ENCODE results near the gene ATP6V1F.

Gene ATP6V1F

DNA sequence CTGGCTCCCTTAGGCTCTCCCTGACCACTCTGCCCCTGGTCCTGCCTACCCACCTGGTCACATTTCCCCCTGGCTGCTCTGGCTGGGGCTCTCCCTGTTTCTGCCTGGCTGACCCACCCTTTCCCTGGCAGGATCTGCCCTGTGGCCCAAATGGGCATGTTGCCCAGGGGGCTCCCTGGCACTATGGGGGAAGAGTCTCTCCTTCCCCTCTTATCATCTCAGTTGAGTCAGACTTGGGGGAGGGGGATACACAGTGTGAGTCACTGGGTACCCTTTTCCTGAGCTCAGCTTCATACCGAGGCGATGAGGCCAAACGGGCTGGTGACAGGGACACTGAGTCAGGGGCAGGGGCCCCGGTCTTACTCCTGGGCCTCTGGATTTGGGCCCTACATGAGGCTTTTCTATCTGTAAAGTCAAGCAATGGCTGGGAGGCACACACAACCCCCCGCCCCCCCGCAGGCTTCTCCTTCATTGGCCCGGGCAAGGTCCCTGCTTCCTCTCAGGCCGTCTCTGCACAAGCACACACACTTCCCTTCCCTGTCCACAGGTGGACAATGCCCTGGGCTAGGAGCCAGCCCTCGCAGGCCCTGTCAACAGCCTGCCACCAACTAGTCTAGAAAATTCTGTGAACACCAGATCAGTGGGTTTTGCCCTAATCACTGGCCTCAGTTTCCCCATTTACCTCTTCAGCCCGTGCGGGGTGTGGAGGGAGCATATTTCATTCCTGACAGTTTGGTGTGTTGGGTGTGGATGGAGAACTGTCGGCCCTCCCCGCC is 33.1 kb upstream of the ATP6V1F start:
- Histone ChIP-seq H3K36me3 (ENCODE audit: control insufficient read depth in 1 of 2, insufficient read depth in 2 of 2, low read length in 2 of 2) (no peaks in the 10 kb centered on the region), H3K9me3 (ENCODE audit: control insufficient read depth in 1 of 2, low read length in 2 of 2) (no peaks in the 10 kb centered on the region), H3K9ac (ENCODE audit: low read depth in 1 of 2, low read length in 2 of 2) (no peak overlapping the region), H3K27ac (ENCODE audit: low read depth, low read length) (no peak overlapping the region), H3K4me3 (ENCODE audit: low read depth in 1 of 2, low read length in 2 of 2) (peak overlapping the region; percentile 40 to 50), H3K27me3 (ENCODE audit: control insufficient read depth in 1 of 2, insufficient read depth in 2 of 2, low read length in 2 of 2) (peaks cover 24 to 32% of the 10 kb centered on the region in 2 donors), H3K4me1 (ENCODE audit: control insufficient read depth in 1 of 2, insufficient read depth in 2 of 2, low read length in 2 of 2) (peaks cover 0 to 16% of the 10 kb centered on the region in 2 donors)

DNA sequence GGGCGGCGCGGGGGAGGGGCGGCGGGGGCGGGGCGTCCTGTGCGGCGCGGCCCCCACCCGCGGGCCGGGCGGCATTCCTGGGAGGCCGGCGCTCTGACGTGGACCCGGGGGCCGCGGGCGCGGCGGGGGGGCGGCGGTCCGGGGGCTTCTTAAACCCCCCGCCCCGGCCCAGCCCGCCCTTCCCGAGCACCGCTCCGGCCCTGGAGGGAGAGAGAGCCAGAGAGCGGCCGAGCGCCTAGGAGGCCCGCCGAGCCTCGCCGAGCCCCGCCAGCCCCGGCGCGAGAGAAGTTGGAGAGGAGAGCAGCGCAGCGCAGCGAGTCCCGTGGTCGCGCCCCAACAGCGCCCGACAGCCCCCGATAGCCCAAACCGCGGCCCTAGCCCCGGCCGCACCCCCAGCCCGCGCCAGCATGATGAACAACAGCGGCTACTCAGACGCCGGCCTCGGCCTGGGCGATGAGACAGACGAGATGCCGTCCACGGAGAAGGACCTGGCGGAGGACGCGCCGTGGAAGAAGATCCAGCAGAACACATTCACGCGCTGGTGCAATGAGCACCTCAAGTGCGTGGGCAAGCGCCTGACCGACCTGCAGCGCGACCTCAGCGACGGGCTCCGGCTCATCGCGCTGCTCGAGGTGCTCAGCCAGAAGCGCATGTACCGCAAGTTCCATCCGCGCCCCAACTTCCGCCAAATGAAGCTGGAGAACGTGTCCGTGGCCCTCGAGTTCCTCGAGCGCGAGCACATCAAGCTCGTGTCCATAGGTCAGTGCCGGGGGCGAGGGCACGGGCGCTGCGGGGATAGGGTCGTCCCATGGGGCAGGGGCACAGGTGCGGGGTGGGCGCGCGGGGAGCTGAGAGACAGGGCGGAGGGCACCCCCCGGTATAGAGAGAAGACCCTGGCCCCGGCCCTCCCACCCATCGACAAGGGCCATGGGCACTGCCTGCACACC is 32.2 kb upstream of the ATP6V1F start, which contains the start of gene FLNC:
TSS of gene FLNC (plus strand) at position 176 of the 947 bp plus-strand sequence. CDS start at position 408, 232 bp downstream.
- Histone ChIP-seq H3K9me3 (ENCODE audit: control insufficient read depth in 1 of 2, low read length in 2 of 2) (no peaks in the 10 kb centered on the region), H3K36me3 (ENCODE audit: control insufficient read depth in 1 of 2, insufficient read depth in 2 of 2, low read length in 2 of 2) (no peaks in the 10 kb centered on the region), H3K9ac (ENCODE audit: low read depth in 1 of 2, low read length in 2 of 2) (no peak within 1 kb of the TSS), H3K27me3 (ENCODE audit: control insufficient read depth in 1 of 2, insufficient read depth in 2 of 2, low read length in 2 of 2) (peaks cover 24 to 32% of the 10 kb centered on the region in 2 donors), H3K4me3 (ENCODE audit: low read depth in 1 of 2, low read length in 2 of 2) (peak within 1 kb of the TSS; percentile 56 to 68), H3K4me1 (ENCODE audit: control insufficient read depth in 1 of 2, insufficient read depth in 2 of 2, low read length in 2 of 2) (peaks cover 0 to 16% of the 10 kb centered on the region in 2 donors), H3K27ac (ENCODE audit: low read depth, low read length) (peak within 1 kb of the TSS; percentile 42)

DNA sequence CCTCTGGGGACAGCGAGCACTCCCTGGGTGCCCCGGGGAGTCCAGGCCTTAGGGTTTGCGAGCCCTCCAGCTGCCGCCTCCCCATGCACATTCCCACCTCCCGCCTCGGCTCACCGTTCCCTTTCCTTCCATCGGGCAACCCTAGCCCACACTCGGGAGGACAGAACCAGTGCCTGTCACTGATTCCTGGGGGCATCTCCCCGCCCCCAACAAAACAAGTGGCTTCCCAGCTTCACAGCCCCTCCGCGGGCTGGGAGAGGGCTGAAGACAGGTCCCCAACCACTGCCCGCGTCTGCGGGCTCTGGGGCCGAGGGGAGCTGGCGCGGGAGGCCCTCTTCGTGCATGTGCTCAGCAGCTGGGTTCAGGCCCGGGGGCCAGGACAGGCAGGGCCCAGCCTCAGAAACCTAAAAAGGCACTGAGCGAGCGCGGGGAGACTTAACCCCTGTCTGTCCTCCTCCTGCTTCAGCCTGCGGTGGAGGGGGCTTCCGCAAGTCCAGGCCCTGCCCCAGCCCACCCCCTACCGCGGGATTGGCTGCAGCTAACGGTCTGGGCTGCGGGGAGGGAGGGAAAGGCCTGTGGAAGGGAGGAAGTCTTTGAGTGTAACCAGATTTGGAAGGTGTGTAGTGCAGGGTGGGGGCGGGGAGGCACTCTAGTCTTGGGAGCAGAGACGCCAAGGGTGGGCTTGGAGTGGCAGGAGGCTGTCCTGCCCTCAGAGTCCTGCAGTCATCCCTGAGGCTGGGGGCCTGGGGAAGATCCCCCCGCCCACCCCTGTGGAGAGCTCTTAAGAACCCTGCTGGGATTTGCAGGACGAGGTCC is 31.3 kb upstream of the ATP6V1F start:
- Histone ChIP-seq H3K4me1 (ENCODE audit: control insufficient read depth in 1 of 2, insufficient read depth in 2 of 2, low read length in 2 of 2) (peaks cover 0 to 16% of the 10 kb centered on the region in 2 donors), H3K27ac (ENCODE audit: low read depth, low read length) (peak overlapping the region; percentile 41), H3K4me3 (ENCODE audit: low read depth in 1 of 2, low read length in 2 of 2) (peak overlapping the region in 1 of 2 donors; percentile 48), H3K27me3 (ENCODE audit: control insufficient read depth in 1 of 2, insufficient read depth in 2 of 2, low read length in 2 of 2) (peaks cover 24 to 32% of the 10 kb centered on the region in 2 donors), H3K9me3 (ENCODE audit: control insufficient read depth in 1 of 2, low read length in 2 of 2) (no peaks in the 10 kb centered on the region), H3K36me3 (ENCODE audit: control insufficient read depth in 1 of 2, insufficient read depth in 2 of 2, low read length in 2 of 2) (no peaks in the 10 kb centered on the region), H3K9ac (ENCODE audit: low read depth in 1 of 2, low read length in 2 of 2) (no peak overlapping the region)

DNA sequence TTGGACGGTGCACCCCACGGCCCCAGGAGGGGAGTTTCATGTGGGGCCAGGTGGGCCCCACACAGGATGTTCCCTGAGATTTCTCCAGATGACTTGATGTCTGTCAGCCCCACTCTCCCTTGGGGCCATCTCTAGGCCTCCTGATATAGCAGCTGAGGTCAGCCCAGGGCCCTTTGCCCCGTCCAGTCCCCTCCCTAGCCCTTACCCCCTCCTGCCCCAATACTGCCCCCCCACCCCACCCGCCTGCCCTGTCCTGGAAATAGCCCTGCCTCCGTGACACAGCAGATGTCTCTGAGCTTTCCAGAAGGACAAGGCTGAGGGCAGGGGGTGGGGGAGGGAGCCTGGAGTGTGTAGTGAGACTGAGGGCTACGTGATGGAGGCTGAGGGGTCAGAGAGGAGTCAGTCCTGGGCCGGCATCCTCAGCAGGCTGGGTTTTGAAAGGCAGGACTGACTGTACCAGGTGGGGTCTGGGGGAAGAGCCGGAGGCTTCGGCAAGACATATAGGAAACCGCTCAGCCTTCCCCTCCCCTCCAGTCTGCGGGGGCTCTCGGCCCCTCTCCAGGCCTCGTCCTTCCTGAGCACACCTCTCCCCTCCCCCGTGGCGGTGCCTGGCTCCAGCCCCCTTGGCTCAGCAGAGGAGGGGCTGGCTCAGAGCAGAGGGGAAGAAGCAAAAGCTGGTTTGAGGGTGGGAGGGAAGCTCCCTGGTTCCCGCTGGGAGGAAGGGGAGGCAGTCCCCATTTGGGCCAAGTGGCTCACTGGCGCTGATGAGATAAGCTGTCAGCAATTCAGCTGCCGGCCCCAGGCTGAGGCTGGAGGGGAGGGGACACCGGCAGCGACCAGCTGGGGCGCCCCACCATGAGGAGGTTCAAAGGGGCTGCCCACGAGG is 30.4 kb upstream of the ATP6V1F start:
- no peak overlapping the region for H3K9ac ChIP-seq (ENCODE audit: low read depth in 1 of 2, low read length in 2 of 2)
- H3K4me1 ChIP-seq (ENCODE audit: control insufficient read depth in 1 of 2, insufficient read depth in 2 of 2, low read length in 2 of 2), result peaks cover 0 to 16% of the 10 kb centered on the region in 2 donors
- H3K27ac ChIP-seq (ENCODE audit: low read depth, low read length), result peak overlapping the region; percentile 41
- H3K9me3 ChIP-seq (ENCODE audit: control insufficient read depth in 1 of 2, low read length in 2 of 2), result no peaks in the 10 kb centered on the region
- H3K36me3 ChIP-seq (ENCODE audit: control insufficient read depth in 1 of 2, insufficient read depth in 2 of 2, low read length in 2 of 2), result no peaks in the 10 kb centered on the region
- H3K27me3 ChIP-seq (ENCODE audit: control insufficient read depth in 1 of 2, insufficient read depth in 2 of 2, low read length in 2 of 2), result peaks cover 24 to 32% of the 10 kb centered on the region in 2 donors
- peak overlapping the region in 1 of 2 donors; percentile 15 for H3K4me3 ChIP-seq (ENCODE audit: low read depth in 1 of 2, low read length in 2 of 2)

DNA sequence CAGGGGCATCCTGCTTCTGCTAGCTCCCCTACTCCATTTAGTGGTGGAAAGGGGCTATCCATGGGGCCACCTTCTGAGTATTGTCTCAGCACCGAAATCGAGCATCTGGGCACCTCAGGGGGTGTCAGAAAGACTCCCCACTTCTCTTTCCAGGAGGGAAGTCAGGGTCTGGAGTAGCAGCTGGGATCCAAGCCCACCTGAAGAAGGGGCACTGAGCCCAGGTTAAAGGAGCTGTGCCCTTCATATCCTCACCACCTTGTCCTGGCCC is 29.8 kb upstream of the ATP6V1F start:
- Histone ChIP-seq H3K27me3 (ENCODE audit: control insufficient read depth in 1 of 2, insufficient read depth in 2 of 2, low read length in 2 of 2) (peaks cover 24 to 32% of the 10 kb centered on the region in 2 donors), H3K4me3 (ENCODE audit: low read depth in 1 of 2, low read length in 2 of 2) (peak overlapping the region in 1 of 2 donors; percentile 15), H3K9me3 (ENCODE audit: control insufficient read depth in 1 of 2, low read length in 2 of 2) (no peaks in the 10 kb centered on the region), H3K27ac (ENCODE audit: low read depth, low read length) (peak overlapping the region; percentile 32), H3K9ac (ENCODE audit: low read depth in 1 of 2, low read length in 2 of 2) (no peak overlapping the region), H3K4me1 (ENCODE audit: control insufficient read depth in 1 of 2, insufficient read depth in 2 of 2, low read length in 2 of 2) (peaks cover 0 to 16% of the 10 kb centered on the region in 2 donors), H3K36me3 (ENCODE audit: control insufficient read depth in 1 of 2, insufficient read depth in 2 of 2, low read length in 2 of 2) (no peaks in the 10 kb centered on the region)

DNA sequence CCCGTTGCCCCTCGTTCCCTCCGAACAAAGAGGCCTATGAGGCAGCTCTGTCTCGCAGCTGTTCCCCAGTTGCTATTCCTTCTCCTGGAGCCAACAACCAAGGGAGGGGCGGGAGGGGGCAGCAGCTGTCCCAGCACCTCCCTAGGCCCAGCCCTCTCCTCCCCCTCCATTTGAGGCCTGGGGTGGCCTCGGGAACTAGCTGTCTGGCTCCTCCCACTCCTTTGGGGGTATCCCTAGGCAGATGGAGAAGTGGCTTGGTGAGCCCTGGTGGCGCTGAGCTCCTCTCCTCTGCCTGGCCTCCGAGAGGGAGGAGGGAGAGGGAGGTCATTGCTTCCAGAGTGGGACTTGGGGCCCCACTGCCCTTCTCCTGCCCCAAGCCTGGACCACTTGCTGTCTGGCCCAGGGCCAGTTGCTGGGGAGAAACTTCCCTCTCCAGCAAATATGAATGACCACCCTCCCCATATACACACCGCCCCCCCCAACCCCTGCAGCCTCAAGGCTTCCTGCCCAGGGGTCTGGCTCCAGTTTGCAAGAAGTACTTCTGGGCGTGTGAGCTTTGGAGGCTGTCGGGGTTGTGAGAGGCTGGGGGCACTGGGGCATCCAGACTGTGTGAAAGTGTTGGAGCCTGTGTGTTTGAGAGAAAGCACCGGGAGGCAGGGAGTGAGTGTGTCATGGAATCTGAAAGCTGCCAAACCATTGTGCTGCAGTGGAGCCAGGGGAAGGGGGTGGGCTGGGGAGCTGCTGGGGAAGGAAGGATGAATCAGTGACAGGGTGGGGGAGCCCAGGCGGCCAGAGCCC is 29.3 kb upstream of the ATP6V1F start:
- Histone ChIP-seq H3K27ac (ENCODE audit: low read depth, low read length) (no peak overlapping the region), H3K9me3 (ENCODE audit: control insufficient read depth in 1 of 2, low read length in 2 of 2) (no peaks in the 10 kb centered on the region), H3K4me1 (ENCODE audit: control insufficient read depth in 1 of 2, insufficient read depth in 2 of 2, low read length in 2 of 2) (peaks cover 0 to 16% of the 10 kb centered on the region in 2 donors), H3K36me3 (ENCODE audit: control insufficient read depth in 1 of 2, insufficient read depth in 2 of 2, low read length in 2 of 2) (no peaks in the 10 kb centered on the region), H3K4me3 (ENCODE audit: low read depth in 1 of 2, low read length in 2 of 2) (no peak overlapping the region), H3K9ac (ENCODE audit: low read depth in 1 of 2, low read length in 2 of 2) (no peak overlapping the region), H3K27me3 (ENCODE audit: control insufficient read depth in 1 of 2, insufficient read depth in 2 of 2, low read length in 2 of 2) (peaks cover 24 to 32% of the 10 kb centered on the region in 2 donors)

DNA sequence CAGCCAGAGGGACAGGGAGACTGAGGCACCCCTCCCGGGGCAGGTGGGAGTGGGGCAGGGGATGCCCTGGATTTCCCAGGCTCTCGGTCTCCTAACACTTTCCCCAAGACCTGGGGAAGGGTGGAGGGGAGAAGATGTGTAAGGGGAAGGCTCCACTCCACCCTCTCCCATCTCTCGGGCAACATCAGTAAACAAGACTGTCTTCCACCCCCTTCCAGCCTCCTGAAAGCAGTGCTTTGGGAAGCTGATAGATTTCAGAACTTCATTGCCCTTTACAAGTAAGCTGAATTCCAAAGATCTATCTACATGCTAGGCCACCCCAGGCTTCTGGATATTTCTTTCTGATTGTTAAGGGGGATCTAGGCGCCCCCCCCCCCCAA is 28.7 kb upstream of the ATP6V1F start:
- no peaks in the 10 kb centered on the region for H3K9me3 ChIP-seq (ENCODE audit: control insufficient read depth in 1 of 2, low read length in 2 of 2)
- H3K27me3 ChIP-seq (ENCODE audit: control insufficient read depth in 1 of 2, insufficient read depth in 2 of 2, low read length in 2 of 2), result peaks cover 24 to 32% of the 10 kb centered on the region in 2 donors
- no peak overlapping the region for H3K27ac ChIP-seq (ENCODE audit: low read depth, low read length)
- H3K36me3 ChIP-seq (ENCODE audit: control insufficient read depth in 1 of 2, insufficient read depth in 2 of 2, low read length in 2 of 2), result no peaks in the 10 kb centered on the region
- H3K4me3 ChIP-seq (ENCODE audit: low read depth in 1 of 2, low read length in 2 of 2), result no peak overlapping the region
- peaks cover 0 to 16% of the 10 kb centered on the region in 2 donors for H3K4me1 ChIP-seq (ENCODE audit: control insufficient read depth in 1 of 2, insufficient read depth in 2 of 2, low read length in 2 of 2)
- H3K9ac ChIP-seq (ENCODE audit: low read depth in 1 of 2, low read length in 2 of 2), result no peak overlapping the region

DNA sequence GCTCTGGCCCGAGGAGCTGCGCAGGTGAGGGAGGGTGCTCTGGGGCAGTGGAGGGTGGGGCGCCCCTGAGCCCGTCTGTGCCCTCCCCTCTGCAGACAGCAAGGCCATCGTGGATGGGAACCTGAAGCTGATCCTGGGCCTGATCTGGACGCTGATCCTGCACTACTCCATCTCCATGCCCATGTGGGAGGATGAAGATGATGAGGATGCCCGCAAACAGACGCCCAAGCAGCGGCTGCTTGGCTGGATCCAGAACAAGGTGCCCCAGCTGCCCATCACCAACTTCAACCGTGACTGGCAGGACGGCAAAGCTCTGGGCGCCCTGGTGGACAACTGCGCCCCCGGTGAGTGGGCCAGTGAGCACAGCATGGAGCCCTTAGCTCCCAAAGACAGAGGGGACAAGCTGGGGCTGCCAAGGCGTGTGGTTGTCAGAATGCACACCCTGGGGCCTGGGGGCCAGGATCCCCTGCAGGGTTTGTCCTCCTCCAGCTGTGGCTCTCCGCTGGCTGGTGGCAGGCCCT is 27.4 kb upstream of the ATP6V1F start:
- Histone ChIP-seq H3K9ac (ENCODE audit: low read depth in 1 of 2, low read length in 2 of 2) (no peak overlapping the region), H3K27ac (ENCODE audit: low read depth, low read length) (no peak overlapping the region), H3K4me3 (ENCODE audit: low read depth in 1 of 2, low read length in 2 of 2) (no peak overlapping the region), H3K9me3 (ENCODE audit: control insufficient read depth in 1 of 2, low read length in 2 of 2) (no peaks in the 10 kb centered on the region), H3K4me1 (ENCODE audit: control insufficient read depth in 1 of 2, insufficient read depth in 2 of 2, low read length in 2 of 2) (peaks cover 0 to 11% of the 10 kb centered on the region in 2 donors), H3K36me3 (ENCODE audit: control insufficient read depth in 1 of 2, insufficient read depth in 2 of 2, low read length in 2 of 2) (no peaks in the 10 kb centered on the region), H3K27me3 (ENCODE audit: control insufficient read depth in 1 of 2, insufficient read depth in 2 of 2, low read length in 2 of 2) (peaks cover 18 to 24% of the 10 kb centered on the region in 2 donors)

Measured in duodenal mucosa (tissue), 2 donors.